Glutamatergic neuron (in vitro differentiated cells): ENCODE data around the gene FBXW4. TPM values are rescaled to one million over a fixed set of nuclear protein-coding genes. Genes with fewer than 3 reads are reported as not detected.

Experiments
- DNase-seq: peaks from one replicate; pipeline ENCODE4 v3.0.0; 2022
- H3K27ac Mint-ChIP-seq: one replicate; pipeline ENCODE4 v1.8.0; 2020; ENCODE audit warnings: mild to moderate bottlenecking, mixed read lengths, inconsistent platforms; ENCODE audit not compliant: unreplicated experiment
- H3K27me3 Mint-ChIP-seq: one replicate; pipeline ENCODE4 v1.8.0; 2020; ENCODE audit warnings: mild to moderate bottlenecking, moderate library complexity, mixed read lengths, inconsistent platforms; ENCODE audit not compliant: unreplicated experiment
- H3K36me3 Mint-ChIP-seq: one replicate; pipeline ENCODE4 v1.8.0; 2020; ENCODE audit warnings: mild to moderate bottlenecking, mixed read lengths, inconsistent platforms; ENCODE audit not compliant: unreplicated experiment
- H3K4me1 Mint-ChIP-seq: one replicate; pipeline ENCODE4 v1.8.0; 2020; ENCODE audit warnings: mild to moderate bottlenecking, low read depth, mixed read lengths, inconsistent platforms; ENCODE audit not compliant: unreplicated experiment
- H3K4me3 Mint-ChIP-seq: one replicate; pipeline ENCODE4 v1.8.0; 2020; ENCODE audit warnings: mild to moderate bottlenecking, mixed read lengths, inconsistent platforms; ENCODE audit not compliant: unreplicated experiment
- H3K9me3 Mint-ChIP-seq: one replicate; pipeline ENCODE4 v1.8.0; 2020; ENCODE audit warnings: mild to moderate bottlenecking, moderate library complexity, mixed read lengths, inconsistent platforms; ENCODE audit not compliant: unreplicated experiment
- CTCF ChIP-seq: fragments of 200-600 bp; sonication (generic); IDR thresholded peaks from one replicate; pipeline ENCODE4 v1.5.0; 2021; ENCODE audit not compliant: partially characterized antibody, unreplicated experiment
- total RNA-seq: library from RNA; stranded (reverse); fragmentation: NEBNext Ultra II Directional; extraction: Animal tissue kit (Norgen Biotek cat#: 25700); gene quantifications from one replicate; pipeline ENCODE4 v1.2.1, GENCODE V29; 2021; ENCODE audit not compliant: unreplicated experiment

Gene FBXW4
- total RNA-seq, 1 donor from 2014 or later, result 25.8 TPM

GRCh38 chr10:101617102-101617823 is 77.7 kb downstream of the FBXW4 start:
- H3K4me3 Mint-ChIP-seq, result no peak overlapping the region
- no peak for TF ChIP-seq CTCF
- peak overlapping the region; percentile 2 for H3K27ac Mint-ChIP-seq
- peaks cover 14% of the 10 kb centered on the region for H3K4me1 Mint-ChIP-seq
- peaks cover 8% of the 10 kb centered on the region for H3K27me3 Mint-ChIP-seq
- H3K9me3 Mint-ChIP-seq, result peaks cover 2% of the 10 kb centered on the region
- no peaks in the 10 kb centered on the region for H3K36me3 Mint-ChIP-seq
- DNase-seq, result no peak

GRCh38 chr10:101616415-101617101 is 78.4 kb downstream of the FBXW4 start:
- Mint-ChIP-seq H3K4me3 (no peak overlapping the region), H3K4me1 (peaks cover 17% of the 10 kb centered on the region), H3K36me3 (no peaks in the 10 kb centered on the region), H3K27ac (peak overlapping the region; percentile 3), H3K27me3 (peaks cover 8% of the 10 kb centered on the region), H3K9me3 (peaks cover 5% of the 10 kb centered on the region)
- no peak for TF ChIP-seq CTCF
- no peak for DNase-seq

- no peak overlapping the region for H3K4me3 Mint-ChIP-seq
- H3K27me3 Mint-ChIP-seq, result peaks cover 8% of the 10 kb centered on the region
- peak overlapping the region; percentile 72 for H3K27ac Mint-ChIP-seq
- TF ChIP-seq CTCF, result no peak
- no peak for DNase-seq
- peaks cover 5% of the 10 kb centered on the region for H3K9me3 Mint-ChIP-seq
- no peaks in the 10 kb centered on the region for H3K36me3 Mint-ChIP-seq
- peaks cover 18% of the 10 kb centered on the region for H3K4me1 Mint-ChIP-seq
Observed at GRCh38 chr10:101615525-101616116, 79.3 kb downstream of the FBXW4 start.

- Mint-ChIP-seq H3K27ac (peak overlapping the region; percentile 72), H3K9me3 (peaks cover 5% of the 10 kb centered on the region), H3K27me3 (peaks cover 8% of the 10 kb centered on the region), H3K4me3 (no peak overlapping the region), H3K36me3 (no peaks in the 10 kb centered on the region), H3K4me1 (peaks cover 18% of the 10 kb centered on the region)
- TF ChIP-seq CTCF, result no peak
- DNase-seq, result no peak
Observed at GRCh38 chr10:101614663-101615524, 80.1 kb downstream of the FBXW4 start.
